GM21447 (cell line): Measurements from ENCODE around the gene UBTF.

Source experiments
- ATAC-seq: cut with Tn5 transposase; IDR thresholded peaks from one replicate; pipeline ENCODE4 v1.9.1; 2021; ENCODE audit not compliant: unreplicated experiment

Gene UBTF

DNA sequence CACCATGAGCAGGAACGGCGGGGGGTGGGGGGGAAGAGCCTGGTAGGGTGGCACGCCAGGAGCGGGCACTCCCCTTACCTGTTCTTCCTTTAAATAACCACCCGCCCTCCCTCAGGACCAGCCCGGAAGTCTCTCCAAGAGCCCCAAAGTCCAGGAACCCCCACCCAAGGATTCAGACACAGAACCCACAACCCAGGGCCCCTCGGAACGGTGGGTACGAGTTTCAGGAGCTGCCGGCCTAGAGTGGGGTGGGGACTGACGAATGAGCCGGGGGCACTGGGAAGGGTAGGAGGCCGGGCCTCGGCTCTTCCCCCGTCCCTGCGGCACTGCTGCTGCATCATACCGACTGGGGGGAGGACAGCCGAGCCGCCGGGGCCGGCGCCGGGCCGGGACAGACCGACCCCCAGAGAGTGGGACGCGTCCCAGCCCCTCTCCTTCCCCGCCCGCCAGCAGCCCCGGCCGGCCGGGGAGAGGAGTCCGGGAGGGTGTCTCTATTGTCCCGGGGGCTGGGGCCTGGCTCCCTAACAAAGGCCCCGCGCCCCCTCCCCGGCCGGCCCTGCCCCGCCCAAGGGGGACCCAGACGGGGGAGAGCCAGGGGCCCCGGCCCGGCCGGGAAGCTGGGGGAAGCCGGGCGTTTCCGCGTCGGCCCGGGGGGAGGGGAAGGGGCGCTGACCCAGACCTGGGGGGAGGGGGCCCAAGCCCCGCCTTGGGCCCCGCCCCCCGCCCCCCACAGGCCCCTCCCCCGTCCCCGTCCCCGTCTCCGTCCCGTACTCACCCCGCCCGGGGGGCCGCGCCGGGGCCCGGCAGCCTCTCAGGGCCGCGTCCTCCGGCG, 20.5 kb downstream of the UBTF start:
- ATAC-seq, result peak; percentile 12

GRCh38 chr17:44197980-44198720, 21.3 kb downstream of the UBTF start:
- ATAC-seq, result no peak

DNA sequence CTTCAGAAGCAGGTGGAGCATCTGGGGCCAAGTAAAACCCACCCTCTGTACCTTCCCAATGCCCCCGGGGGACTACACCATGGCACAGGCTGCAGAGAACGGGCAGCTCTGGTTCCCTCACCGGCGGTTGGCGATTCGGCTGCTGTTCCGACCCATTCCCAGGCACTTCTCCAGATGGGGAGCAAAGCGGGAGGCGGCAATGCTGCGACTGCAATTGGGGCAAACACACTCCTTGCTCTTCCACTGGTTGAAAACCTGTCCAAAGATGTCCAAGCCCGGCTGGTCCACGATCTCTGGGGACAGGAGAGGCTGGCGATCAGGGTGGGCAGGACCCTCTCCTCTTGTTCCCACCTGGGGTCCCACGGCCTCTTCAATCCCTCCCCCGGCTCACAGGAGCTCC, 22.4 kb downstream of the UBTF start:
- ATAC-seq, result no peak

GRCh38 chr17:44193326-44194084, 26.0 kb downstream of the UBTF start:
- ATAC-seq, result no peak

DNA sequence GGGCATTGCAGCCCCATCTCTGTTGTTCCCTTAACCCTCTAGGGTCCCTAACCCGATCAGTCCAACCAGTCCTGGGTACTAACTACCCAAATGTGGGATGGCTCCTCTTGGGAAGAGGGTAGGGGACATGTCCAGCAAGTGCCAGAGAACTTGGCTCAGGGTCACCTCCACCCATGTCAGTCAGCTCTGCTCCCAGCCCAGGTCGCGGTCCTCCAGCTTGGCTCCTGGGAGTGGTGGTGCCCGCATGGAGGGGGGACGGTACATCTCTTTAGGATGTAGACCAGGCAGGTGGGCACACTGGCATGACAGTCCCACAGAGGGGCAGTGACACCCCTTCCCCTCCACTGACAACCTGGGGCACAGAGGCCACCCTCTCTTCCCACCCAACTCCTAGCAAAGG, 26.7 kb downstream of the UBTF start:
- no peak for ATAC-seq

- ATAC-seq, result no peak
Measured at GRCh38 chr17:44191941-44192496, 27.5 kb downstream of the UBTF start.

DNA sequence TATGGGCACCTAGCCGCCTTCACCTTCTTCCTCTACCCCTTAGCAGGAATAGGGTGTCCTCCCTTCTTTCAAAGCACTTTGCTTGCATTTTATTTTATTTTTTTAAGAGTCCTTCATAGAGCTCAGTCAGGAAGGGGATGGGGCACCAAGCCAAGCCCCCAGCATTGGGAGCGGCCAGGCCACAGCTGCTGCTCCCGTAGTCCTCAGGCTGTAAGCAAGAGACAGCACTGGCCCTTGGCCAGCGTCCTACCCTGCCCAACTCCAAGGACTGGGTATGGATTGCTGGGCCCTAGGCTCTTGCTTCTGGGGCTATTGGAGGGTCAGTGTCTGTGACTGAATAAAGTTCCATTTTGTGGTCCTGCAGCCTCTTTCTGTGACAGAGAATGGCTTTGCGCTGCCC, 28.1 kb downstream of the UBTF start:
- ATAC-seq, result no peak

GRCh38 chr17:44190481-44190880, 29.0 kb downstream of the UBTF start:
- no peak for ATAC-seq

- no peak for ATAC-seq
Measured at GRCh38 chr17:44188576-44189403, 30.7 kb downstream of the UBTF start.

- ATAC-seq, result peak; percentile 51
Measured at GRCh38 chr17:44187131-44187899, 32.2 kb downstream of the UBTF start.

- ATAC-seq, result peak; percentile 83
Measured at GRCh38 chr17:44186307-44187130, 33.0 kb downstream of the UBTF start, which contains the start of gene TMUB2. Gene TMUB2 (plus strand): TSS chr17:44186972. CDS start chr17:44187709, 737 bp downstream.

DNA sequence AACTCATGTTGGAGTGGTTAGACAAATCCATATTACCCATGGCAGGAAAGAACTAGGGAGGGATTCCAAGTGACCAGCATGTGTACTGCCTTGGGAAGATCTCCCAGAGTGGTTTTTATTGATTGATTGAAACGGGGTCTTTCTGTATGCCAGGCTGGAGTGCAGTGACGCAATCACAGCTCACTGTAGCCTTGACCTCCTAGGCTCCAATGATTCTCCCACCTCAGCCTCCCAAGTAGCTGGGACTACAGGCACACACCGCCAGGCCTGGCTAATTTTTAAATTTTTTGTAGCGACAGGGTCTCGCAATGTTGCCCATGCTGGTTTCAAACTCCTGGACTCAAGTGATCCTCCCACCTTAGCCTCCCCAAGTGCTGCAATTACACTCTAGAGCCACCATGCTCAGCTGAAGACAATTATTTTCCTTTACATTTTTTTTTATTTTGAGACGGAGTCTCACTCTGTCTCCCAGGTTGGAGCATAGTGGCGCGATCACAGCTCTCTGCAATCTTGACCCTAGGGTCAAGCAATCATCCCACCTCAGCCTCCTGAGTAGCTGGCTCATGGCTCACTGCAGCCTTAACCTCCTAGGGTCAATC, 35.2 kb downstream of the UBTF start:
- ATAC-seq, result no peak

DNA sequence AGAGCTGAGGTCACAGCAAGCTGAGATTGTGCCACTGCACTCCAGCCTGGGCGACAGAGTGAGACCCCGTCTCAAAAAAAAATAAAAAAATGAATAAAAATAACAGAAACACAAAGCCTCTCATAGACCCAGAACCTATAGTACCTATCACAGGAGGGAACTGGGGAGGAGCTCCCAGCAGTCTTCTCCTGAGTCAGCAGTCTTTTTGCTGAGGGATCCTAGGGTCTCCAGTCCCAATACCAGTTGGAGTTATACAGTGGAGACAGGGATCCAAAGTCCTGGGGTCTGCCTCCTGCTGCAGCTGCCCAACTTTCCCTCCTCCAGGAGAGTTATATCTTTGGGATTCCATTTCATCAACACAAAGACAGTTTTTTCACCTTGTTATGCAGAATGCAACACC, 36.5 kb downstream of the UBTF start:
- ATAC-seq, result no peak

DNA sequence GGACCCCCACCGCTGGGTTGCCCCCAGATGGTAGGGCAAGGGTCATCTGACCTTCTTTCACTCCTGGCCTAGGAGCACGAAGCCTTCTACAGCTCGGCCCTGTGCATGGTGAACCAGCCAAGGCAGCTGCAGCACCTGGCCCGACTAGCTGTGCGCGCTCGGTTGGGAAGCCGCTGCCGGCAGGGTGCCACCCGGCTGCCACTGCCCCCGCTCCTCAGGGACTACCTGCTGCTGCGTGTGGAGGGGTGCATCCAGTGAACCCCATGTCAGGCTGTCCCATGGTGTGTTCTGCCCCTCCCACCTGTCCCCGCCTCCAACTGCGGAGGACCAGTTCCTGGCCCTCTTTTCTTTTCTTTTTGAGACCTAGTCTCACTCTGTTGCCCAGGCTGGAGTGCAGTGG, 41.3 kb downstream of the UBTF start:
- ATAC-seq, result no peak

GRCh38 chr17:44177640-44178039, 41.8 kb downstream of the UBTF start:
- no peak for ATAC-seq

- ATAC-seq, result no peak
Measured at GRCh38 chr17:44176671-44177501, 42.6 kb downstream of the UBTF start.

DNA sequence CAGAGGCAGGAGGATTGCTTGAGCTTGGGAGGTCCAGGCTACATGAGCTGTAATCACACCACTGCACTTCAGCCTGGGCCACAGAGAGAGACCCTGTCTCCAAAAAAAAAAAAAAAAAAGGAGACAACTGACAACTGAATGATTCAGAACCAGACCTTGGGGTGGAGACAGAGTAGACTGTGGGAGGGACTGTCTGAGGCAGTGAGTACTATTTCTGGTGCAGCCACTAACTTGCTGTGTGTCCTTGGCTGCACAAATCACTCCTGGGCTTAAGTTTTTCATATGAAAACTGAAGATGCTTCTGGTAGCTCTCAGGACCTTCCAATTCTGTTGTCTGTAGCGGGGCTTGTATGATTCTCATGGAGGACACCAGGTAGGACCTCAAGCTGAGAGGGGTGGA, 43.2 kb downstream of the UBTF start:
- ATAC-seq, result no peak
